ENCODE measurements around the gene SERPINB12.

Gene SERPINB12

GRCh38 chr18:63551769-63552168 lies 9.6 kb downstream of the SERPINB12 start:
- no peak for DNase-seq (ENCODE audit: low read depth)

GRCh38 chr18:63552581-63552980 lies 10.4 kb downstream of the SERPINB12 start:
- DNase-seq (ENCODE audit: low read depth), result no peak

- DNase-seq (ENCODE audit: low read depth), result no peak
Observed at GRCh38 chr18:63553081-63553480, 10.9 kb downstream of the SERPINB12 start.

GRCh38 chr18:63559567-63560491 lies 17.7 kb downstream of the SERPINB12 start:
- no peak for DNase-seq (ENCODE audit: low read depth)

- no peak for DNase-seq (ENCODE audit: low read depth)
Observed at GRCh38 chr18:63562284-63562683, 20.1 kb downstream of the SERPINB12 start.

GRCh38 chr18:63564021-63564420 lies 21.9 kb downstream of the SERPINB12 start:
- no peak for DNase-seq (ENCODE audit: low read depth)

GRCh38 chr18:63564561-63564960 lies 22.4 kb downstream of the SERPINB12 start:
- no peak for DNase-seq (ENCODE audit: low read depth)

- no peak for DNase-seq (ENCODE audit: low read depth)
Observed at GRCh38 chr18:63567276-63567675, 25.1 kb downstream of the SERPINB12 start.

- no peak for DNase-seq (ENCODE audit: low read depth)
Observed at GRCh38 chr18:63567825-63568224, 25.7 kb downstream of the SERPINB12 start.

GRCh38 chr18:63570721-63571120 lies 28.6 kb downstream of the SERPINB12 start:
- no peak for DNase-seq (ENCODE audit: low read depth)

- no peak for DNase-seq (ENCODE audit: low read depth)
Observed at GRCh38 chr18:63575681-63576080, 33.5 kb downstream of the SERPINB12 start.

GRCh38 chr18:63578357-63578958 lies 36.3 kb downstream of the SERPINB12 start:
- no peak for DNase-seq (ENCODE audit: low read depth)

- no peak for DNase-seq (ENCODE audit: low read depth)
Observed at GRCh38 chr18:63579616-63580015, 37.4 kb downstream of the SERPINB12 start.

GRCh38 chr18:63585988-63586387 lies 43.8 kb downstream of the SERPINB12 start:
- no peak for DNase-seq (ENCODE audit: low read depth)

- no peak for DNase-seq (ENCODE audit: low read depth)
Observed at GRCh38 chr18:63586431-63586830, 44.3 kb downstream of the SERPINB12 start.

- DNase-seq (ENCODE audit: low read depth), result no peak
Observed at GRCh38 chr18:63586966-63587365, 44.8 kb downstream of the SERPINB12 start, which contains the start of gene SERPINB13. SERPINB13 (plus strand) TSS chr18:63587343; CDS start chr18:63588668, 1,325 bp downstream.

GRCh38 chr18:63588909-63589308 lies 46.7 kb downstream of the SERPINB12 start:
- no peak for DNase-seq (ENCODE audit: low read depth)

- DNase-seq (ENCODE audit: low read depth), result no peak
Observed at GRCh38 chr18:63590373-63590772, 48.2 kb downstream of the SERPINB12 start.

- DNase-seq (ENCODE audit: low read depth), result no peak
Observed at GRCh38 chr18:63590966-63591695, 49.0 kb downstream of the SERPINB12 start.

- no peak for DNase-seq (ENCODE audit: low read depth)
Observed at GRCh38 chr18:63591725-63592124, 49.6 kb downstream of the SERPINB12 start.

- no peak for DNase-seq (ENCODE audit: low read depth)
Observed at GRCh38 chr18:63592471-63592870, 50.3 kb downstream of the SERPINB12 start.

GRCh38 chr18:63596964-63597363 lies 54.8 kb downstream of the SERPINB12 start:
- no peak for DNase-seq (ENCODE audit: low read depth)

- DNase-seq (ENCODE audit: low read depth), result no peak
Observed at GRCh38 chr18:63603355-63603754, 61.2 kb downstream of the SERPINB12 start.
